ENCODE data around the gene ATP2C2. TPM values are rescaled to one million over a fixed set of nuclear protein-coding genes. Genes with fewer than 3 reads are reported as not detected.

The ATP2C2 gene
- total RNA-seq, 1 donor from 2014 or later, result not detected

- POLR2A ChIA-PET, result no interaction called here
- CTCF ChIA-PET, result no interaction called here
Measured at GRCh38 chr16:84379709-84380362, 11.5 kb downstream of the ATP2C2 start.

GRCh38 chr16:84380405-84380804 lies 12.1 kb downstream of the ATP2C2 start:
- no peak overlapping the region for H3K27ac Mint-ChIP-seq
- CTCF ChIA-PET, result no interaction called here
- intact Hi-C loops (cut with micrococcal nuclease), result no loop called here

More at GRCh38 chr16:84379709-84380362, 11.5 kb downstream of the ATP2C2 start:
- no peak for ATAC-seq (ENCODE audit: low read depth)
- Mint-ChIP-seq H3K27ac (no peak overlapping the region), H3K36me3 (ENCODE audit: low read depth) (no peaks in the 10 kb centered on the region), H3K27me3 (peaks cover 15% of the 10 kb centered on the region), H3K4me1 (peaks cover 4% of the 10 kb centered on the region), H3K9me3 (peaks cover 5% of the 10 kb centered on the region), H3K4me3 (no peak overlapping the region)
- DNase-seq, result no peak
- no peak for TF ChIP-seq CTCF (IDR thresholded peaks at IDR 0.05)
- intact Hi-C loops (cut with micrococcal nuclease), result no loop called here

GRCh38 chr16:84382396-84382795 lies 14.1 kb downstream of the ATP2C2 start:
- Mint-ChIP-seq H3K4me3 (no peak overlapping the region), H3K36me3 (ENCODE audit: low read depth) (no peaks in the 10 kb centered on the region), H3K4me1 (peaks cover 4% of the 10 kb centered on the region), H3K27ac (no peak overlapping the region), H3K27me3 (peaks cover 11% of the 10 kb centered on the region), H3K9me3 (peaks cover 18% of the 10 kb centered on the region)
- ChIA-PET CTCF (no interaction called here), POLR2A (no interaction called here)
- intact Hi-C loops (cut with micrococcal nuclease), result no loop called here
- no peak for TF ChIP-seq CTCF (IDR thresholded peaks at IDR 0.05)
- no peak for DNase-seq
- no peak for ATAC-seq (ENCODE audit: low read depth)

More at GRCh38 chr16:84380405-84380804, 12.1 kb downstream of the ATP2C2 start:
- H3K4me1 Mint-ChIP-seq, result peaks cover 4% of the 10 kb centered on the region
- H3K27me3 Mint-ChIP-seq, result peaks cover 15% of the 10 kb centered on the region
- DNase-seq, result no peak
- no peak for TF ChIP-seq CTCF (IDR thresholded peaks at IDR 0.05)
- no peak for ATAC-seq (ENCODE audit: low read depth)
- no peak overlapping the region for H3K4me3 Mint-ChIP-seq
- no peaks in the 10 kb centered on the region for H3K36me3 Mint-ChIP-seq (ENCODE audit: low read depth)
- H3K9me3 Mint-ChIP-seq, result peaks cover 10% of the 10 kb centered on the region
- POLR2A ChIA-PET, result no interaction called here

- TF ChIP-seq CTCF (IDR thresholded peaks at IDR 0.05), result no peak
- H3K4me3 Mint-ChIP-seq, result no peak overlapping the region
Measured at GRCh38 chr16:84383106-84383505, 14.8 kb downstream of the ATP2C2 start.

GRCh38 chr16:84386047-84386446 lies 17.7 kb downstream of the ATP2C2 start:
- Mint-ChIP-seq H3K4me1 (no peaks in the 10 kb centered on the region), H3K36me3 (ENCODE audit: low read depth) (no peaks in the 10 kb centered on the region), H3K27me3 (peaks cover under 1% of the 10 kb centered on the region), H3K4me3 (no peak overlapping the region), H3K27ac (no peak overlapping the region), H3K9me3 (peaks cover 18% of the 10 kb centered on the region)
- ChIA-PET POLR2A (no interaction called here), CTCF (no interaction called here)
- no peak for TF ChIP-seq CTCF (IDR thresholded peaks at IDR 0.05)
- intact Hi-C loops (cut with micrococcal nuclease), result no loop called here
- ATAC-seq (ENCODE audit: low read depth) (no peak), DNase-seq (no peak)

More at GRCh38 chr16:84383106-84383505, 14.8 kb downstream of the ATP2C2 start:
- H3K9me3 Mint-ChIP-seq, result peaks cover 18% of the 10 kb centered on the region
- H3K27me3 Mint-ChIP-seq, result peaks cover 6% of the 10 kb centered on the region
- ChIA-PET POLR2A (no interaction called here), CTCF (no interaction called here)
- intact Hi-C loops (cut with micrococcal nuclease), result no loop called here
- peaks cover 4% of the 10 kb centered on the region for H3K4me1 Mint-ChIP-seq
- no peaks in the 10 kb centered on the region for H3K36me3 Mint-ChIP-seq (ENCODE audit: low read depth)
- ATAC-seq (ENCODE audit: low read depth) (no peak), DNase-seq (no peak)
- H3K27ac Mint-ChIP-seq, result no peak overlapping the region

Data from activated B cell treated with CpG ODN at 0.5 μM for 24 hours (primary cell).